PC-3 (cell line): ENCODE results near the gene URB1.

Experiments used
- CTCF ChIP-seq: fragments of 300-600 bp; sonication (generic); conservative IDR thresholded peaks from 2 replicates; pipeline ENCODE4 v1.5.1; 2017; ENCODE audit warnings: antibody characterized with exemption, low read depth, mild to moderate bottlenecking, low read length
- EZH2 ChIP-seq: fragments of 300-600 bp; sonication (generic); IDR thresholded peaks from one replicate; pipeline ENCODE4 v1.6.1; 2017; ENCODE audit warnings: antibody characterized with exemption, mild to moderate bottlenecking, low read length; ENCODE audit not compliant: unreplicated experiment
- EZH2phosphoT487 ChIP-seq: fragments of 300-600 bp; sonication (generic); IDR thresholded peaks from 2 replicates; pipeline ENCODE4 v1.6.1; 2018; ENCODE audit warnings: mild to moderate bottlenecking, antibody characterized with exemption, low read length, borderline replicate concordance

GRCh38 chr21:32297449-32297848 is 95.4 kb downstream of the URB1 start:
- TF ChIP-seq CTCF (no peak), EZH2 (no peak), EZH2phosphoT487 (no peak)
